H1 (cell line): Measurements from ENCODE around the gene TADA1. TPM values are rescaled to one million over a fixed set of nuclear protein-coding genes. Genes with fewer than 3 reads are reported as not detected.

Source experiments
- CTCF ChIA-PET: fragments of 300-600 bp; sonication (Branson Sonifier 250); formaldehyde crosslinking; loops from one replicate; lab custom pipeline; 2021; ENCODE audit not compliant: partially characterized antibody; lab: Charles Lee
- POLR2A ChIA-PET: fragments of 300-600 bp; sonication (Branson Sonifier 250); formaldehyde crosslinking; loops from one replicate; lab custom pipeline; 2021; ENCODE audit warnings: inconsistent platforms; ENCODE audit not compliant: partially characterized antibody; lab: Charles Lee
- DNase-seq, 2 experiments: peaks; one replicate each; pipeline versions ENCODE4 v3.0.0 to v3.0.0-alpha.2; 2010 to 2022; ENCODE audit warnings: low spot score in 2 of 2, low read depth in 1 of 2, mixed read lengths in 1 of 2
- FAIRE-seq: peaks from 2 replicates; lab custom pipeline; 2011; peaks lifted over from hg19 to GRCh38; lab: Jason Lieb, UNC
- H2AFZ ChIP-seq: 2 replicates; pipeline ENCODE4 v1.8.1; 2012; ENCODE audit warnings: low read length, inconsistent platforms
- H2AK5ac ChIP-seq: 2 replicates; pipeline ENCODE4 v1.6.1; 2013; ENCODE audit warnings: low read depth, low read length
- H2BK120ac ChIP-seq: replicated peaks from 2 replicates; pipeline ENCODE3; 2013; ENCODE audit warnings: low read depth, low read length, inconsistent platforms
- H2BK12ac ChIP-seq: 2 replicates; pipeline ENCODE4 v1.6.1; 2013; ENCODE audit warnings: low read depth, low read length
- H2BK15ac ChIP-seq: 2 replicates; pipeline ENCODE4 v1.6.1; 2013; ENCODE audit warnings: low read length
- H2BK20ac ChIP-seq: 2 replicates; pipeline ENCODE4 v1.6.1; 2013; ENCODE audit warnings: low read length
- H2BK5ac ChIP-seq: 2 replicates; pipeline ENCODE4 v1.6.1; 2013; ENCODE audit warnings: low read depth, low read length
- H3K14ac ChIP-seq: 2 replicates; pipeline ENCODE4 v1.6.1; 2013; ENCODE audit warnings: inconsistent platforms; ENCODE audit not compliant: insufficient read length
- H3K18ac ChIP-seq: 2 replicates; pipeline ENCODE4 v1.6.1; 2013; ENCODE audit warnings: low read length; ENCODE audit errors: extremely low read depth
- H3K23ac ChIP-seq: 2 replicates; pipeline ENCODE4 v1.6.1; 2013; ENCODE audit warnings: inconsistent platforms; ENCODE audit not compliant: insufficient read length
- H3K23me2 ChIP-seq: 2 replicates; pipeline ENCODE4 v1.6.1; 2013; ENCODE audit warnings: low read depth, low read length
- H3K27ac ChIP-seq: 2 replicates; pipeline ENCODE4 v1.6.1; 2011; ENCODE audit warnings: low read depth, low read length, inconsistent platforms
- H3K27me3 ChIP-seq, 4 experiments: replicated peaks in 1 of 4; 1 replicate in 1 of 4; 2 replicates in 3 of 4; pipeline versions ENCODE4 v1.6.1 to v1.8.1; 2011 to 2013; ENCODE audit warnings: low read length in 3 of 4, mild to moderate bottlenecking in 3 of 4, inconsistent platforms in 2 of 4, mixed read lengths in 2 of 4, moderate library complexity in 1 of 4; ENCODE audit not compliant: control insufficient read depth in 3 of 4, insufficient read depth in 3 of 4; ENCODE audit errors: extremely low read depth in 1 of 4
- H3K36me3 ChIP-seq, 4 experiments: 2 replicates each; pipeline versions ENCODE4 v1.6.1 to v1.8.1; 2011 to 2013; ENCODE audit warnings: mild to moderate bottlenecking in 4 of 4, low read length in 3 of 4, moderate library complexity in 2 of 4, control low read depth in 1 of 4, inconsistent platforms in 1 of 4; ENCODE audit not compliant: insufficient read depth in 4 of 4, control insufficient read depth in 2 of 4
- H3K4ac ChIP-seq: replicated peaks from 2 replicates; pipeline ENCODE3; 2013; ENCODE audit warnings: low read length, low read depth, mixed read lengths, inconsistent platforms; ENCODE audit not compliant: insufficient read length
- H3K4me1 ChIP-seq, 4 experiments: replicated peaks in 1 of 4; 1 replicate in 1 of 4; 2 replicates in 3 of 4; pipeline versions ENCODE4 v1.6.1 to v1.8.1; 2011 to 2013; ENCODE audit warnings: low read length in 3 of 4, inconsistent platforms in 2 of 4, mixed read lengths in 1 of 4; ENCODE audit not compliant: insufficient read depth in 4 of 4, control insufficient read depth in 3 of 4
- H3K4me2 ChIP-seq, 2 experiments: 2 replicates each; pipeline versions ENCODE4 v1.6.1 to v1.8.1; 2011 to 2013; ENCODE audit warnings: low read depth in 2 of 2, low read length in 2 of 2, control low read depth in 1 of 2, inconsistent platforms in 1 of 2, mild to moderate bottlenecking in 1 of 2; ENCODE audit not compliant: insufficient read depth in 1 of 2
- H3K4me3 ChIP-seq, 4 experiments: fragments of 200-600, 300-600 bp in 1 of 4; sonication (generic), shearing (Covaris generic), sonication (Bioruptor Twin) in 1 of 4; 2 replicates each; pipeline versions ENCODE4 v1.5.1 to v1.8.1; 2011 to 2016; ENCODE audit warnings: low read length in 4 of 4, low read depth in 3 of 4, control low read depth in 2 of 4, inconsistent platforms in 2 of 4, mild to moderate bottlenecking in 2 of 4, mixed read lengths in 1 of 4, moderate library complexity in 1 of 4; ENCODE audit not compliant: insufficient read depth in 2 of 4; ENCODE audit errors: extremely low read depth in 1 of 4
- H3K56ac ChIP-seq: replicated peaks from 2 replicates; pipeline ENCODE3; 2013; ENCODE audit warnings: low read depth, mild to moderate bottlenecking, mixed read lengths, low read length, inconsistent platforms; ENCODE audit not compliant: insufficient read length
- H3K79me1 ChIP-seq: 2 replicates; pipeline ENCODE4 v1.6.1; 2013; ENCODE audit warnings: low read depth, low read length, control low read depth
- H3K79me2 ChIP-seq, 2 experiments: 2 replicates each; pipeline versions ENCODE4 v1.6.1 to v1.8.1; 2012 to 2013; ENCODE audit warnings: low read length in 2 of 2, mild to moderate bottlenecking in 2 of 2, inconsistent platforms in 1 of 2; ENCODE audit not compliant: insufficient read depth in 2 of 2, control insufficient read depth in 1 of 2
- H3K9ac ChIP-seq, 4 experiments: replicated peaks in 1 of 4; 1 replicate in 1 of 4; 2 replicates in 3 of 4; pipeline versions ENCODE4 v1.6.1 to v1.8.1; 2011 to 2013; ENCODE audit warnings: low read depth in 3 of 4, low read length in 3 of 4, control low read depth in 2 of 4, mild to moderate bottlenecking in 2 of 4, moderate library complexity in 2 of 4, inconsistent platforms in 1 of 4; ENCODE audit errors: extremely low read depth in 1 of 4
- H3K9me3 ChIP-seq, 2 experiments: 2 replicates each; pipeline versions ENCODE4 v1.6.1 to v1.8.1; 2012 to 2013; ENCODE audit warnings: mild to moderate bottlenecking in 2 of 2, moderate library complexity in 2 of 2, control low read depth in 1 of 2, inconsistent platforms in 1 of 2, low read depth in 1 of 2, low read length in 1 of 2, mixed read lengths in 1 of 2; ENCODE audit not compliant: insufficient read depth in 2 of 2
- H4K20me1 ChIP-seq, 2 experiments: replicated peaks in 1 of 2; 2 replicates each; pipeline versions ENCODE3 to v1.8.1; 2011 to 2013; ENCODE audit warnings: inconsistent platforms in 2 of 2, low read length in 2 of 2, mild to moderate bottlenecking in 1 of 2; ENCODE audit not compliant: insufficient read depth in 2 of 2, control insufficient read depth in 1 of 2
- H4K5ac ChIP-seq: 2 replicates; pipeline ENCODE4 v1.6.1; 2013; ENCODE audit warnings: low read length, low read depth, mixed read lengths, inconsistent platforms; ENCODE audit not compliant: insufficient read length
- H4K8ac ChIP-seq: 2 replicates; pipeline ENCODE4 v1.8.0; 2013; ENCODE audit warnings: mild to moderate bottlenecking, moderate library complexity, low read length, inconsistent platforms; ENCODE audit not compliant: insufficient read depth; ENCODE audit errors: extremely low read depth
- H4K91ac ChIP-seq: replicated peaks from 2 replicates; pipeline ENCODE3; 2013; ENCODE audit warnings: low read length, mixed read lengths, inconsistent platforms; ENCODE audit not compliant: insufficient read length
- BCL11A ChIP-seq, 2 experiments: IDR thresholded peaks; one replicate each; pipeline ENCODE4 v1.6.1; 2011; ENCODE audit warnings: low read depth in 2 of 2, low read length in 2 of 2, mild to moderate bottlenecking in 2 of 2
- CEBPB ChIP-seq: IDR thresholded peaks from 2 replicates; pipeline ENCODE4 v1.6.1; 2012; ENCODE audit warnings: low read depth, low read length
- KDM5A ChIP-seq: fragments of 200-600 bp; IDR thresholded peaks from 2 replicates; pipeline ENCODE4 v1.7.1; 2012; ENCODE audit warnings: mild to moderate bottlenecking, low read length, inconsistent platforms, mixed read lengths
- NANOG ChIP-seq: IDR thresholded peaks from 2 replicates; pipeline ENCODE4 v1.6.1; 2011; ENCODE audit warnings: low read length, low read depth, mild to moderate bottlenecking, inconsistent platforms; ENCODE audit not compliant: insufficient read depth, poor library complexity, severe bottlenecking
- PHF8 ChIP-seq: fragments of 200-600 bp; sonication (generic); conservative IDR thresholded peaks from 2 replicates; pipeline ENCODE4 v1.7.1; 2012; ENCODE audit warnings: low read depth, mild to moderate bottlenecking, inconsistent platforms, low read length, moderate library complexity
- SIX5 ChIP-seq: IDR thresholded peaks from 2 replicates; pipeline ENCODE4 v1.6.1; 2011; ENCODE audit warnings: mild to moderate bottlenecking, low read depth, low read length
- WGBS, 2 experiments: shearing (Covaris generic) in 1 of 2; methylation state at CpG; one replicate each; pipeline versions ENCODE4 v1.1.6 to v1.1.7; 2013 to 2015; ENCODE audit warnings: low lambda C conversion rate in 2 of 2, mixed read lengths in 2 of 2, inconsistent platforms in 1 of 2, low coverage in 1 of 2, missing lambda C conversion rate in 1 of 2; ENCODE audit not compliant: insufficient replicate concordance in 2 of 2, insufficient coverage in 1 of 2, insufficient read length in 1 of 2; ENCODE audit errors: extremely low coverage in 1 of 2, missing lambda C conversion rate in 1 of 2; 5-methylcytosine and 5-hydroxymethylcytosine counted together
- polyA plus RNA-seq, 7 experiments: library from polyadenylated mRNA; depleted of rRNA in 3 of 7; stranded (reverse) in 5 of 7; unstranded in 2 of 7; fragments of >200 nt in 5 of 7; fragments of 200-250 nt in 2 of 7; gene quantifications; 1 replicate in 5 of 7; 2 replicates in 1 of 7; 4 replicates in 1 of 7; pipeline versions ENCODE4 v1.2.1 to v1.2.3, GENCODE V29; 2011 to 2013; ENCODE audit warnings: missing spikeins in 2 of 7, mixed read lengths in 2 of 7
- total RNA-seq: library from RNA; stranded (reverse); fragmentation: NEBNext Ultra II Directional; extraction: Animal tissue kit (Norgen Biotek cat#: 25700); gene quantifications from 2 replicates; pipeline ENCODE4 v1.2.1, GENCODE V29; 2021

The TADA1 gene
- total and polyA plus RNA-seq, 2 of the 8 experiments (the other 6 are each of a cell fraction or from before 2014, with no cell fraction given): 21.1 to 23.6 TPM

GRCh38 chr1:166813508-166814223 lies 62.4 kb downstream of the TADA1 start:
- Histone ChIP-seq H3K27ac (no peak overlapping the region), H4K20me1 (no peaks in the 10 kb centered on the region), H3K18ac (no peak overlapping the region), H3K27me3 (peaks cover 0 to 2% (median 0%) of the 10 kb centered on the region in 4 experiments; a peak in 1 of 7 replicates), H2BK20ac (no peak overlapping the region), H3K9ac (no peak overlapping the region), H3K79me2 (no peaks in the 10 kb centered on the region), H3K36me3 (no peaks in the 10 kb centered on the region), H2AFZ (0 out of 2 replicates have a peak overlapping the region, but pooled peaks have one; percentile 14), H3K56ac (no peak overlapping the region), H3K4me2 (no peak overlapping the region), H3K23ac (no peak overlapping the region), H2BK12ac (no peak overlapping the region), H2BK5ac (no peak overlapping the region), H3K4me1 (peaks cover 0 to 2% (median 0%) of the 10 kb centered on the region in 4 experiments; a peak in 1 of 7 replicates), H3K4me3 (no peak overlapping the region), H3K14ac (no peak overlapping the region), H3K9me3 (no peaks in the 10 kb centered on the region), H3K23me2 (no peaks in the 10 kb centered on the region), H4K5ac (no peak overlapping the region), H2BK120ac (no peak overlapping the region), H3K4ac (no peak overlapping the region), H4K8ac (no peak overlapping the region), H2AK5ac (no peak overlapping the region), H2BK15ac (no peak overlapping the region), H3K79me1 (no peaks in the 10 kb centered on the region), H4K91ac (no peak overlapping the region)
- FAIRE-seq (no peak), DNase-seq (no peak)
- POLR2A ChIA-PET: interaction anchor here (0.8 to 1.5 kb wide), 2 partner anchors 12 to 62 kb away, joined by 3 to 5 read pairs; no protein-coding TSS in a partner anchor
- CTCF ChIA-PET: interaction anchor here (0.6 to 1.8 kb wide), 7 partner anchors 8 to 423 kb away, joined by 3 to 14 read pairs (median 4); no protein-coding TSS in a partner anchor
- TF ChIP-seq PHF8: no peak
- TF ChIP-seq NANOG: no peak
- no peak for TF ChIP-seq KDM5A
- no peak for TF ChIP-seq CEBPB
- no peak for TF ChIP-seq BCL11A (IDR thresholded peaks at IDR 0.05; ENCODE audit: low read depth in 2 of 2, low read length in 2 of 2)
- TF ChIP-seq SIX5: no peak
- 88% methylated on average over 2 of the region's 2 CpGs; no CpG with 5 or more reads in 1 of the 2 experiments for WGBS, 2 experiments
